Neural cell (in vitro differentiated cells): ENCODE measurements around the gene MAPK9. TPM values are rescaled to one million over a fixed set of nuclear protein-coding genes. Genes with fewer than 3 reads are reported as not detected.

Experiments used
- H2AFZ ChIP-seq: fragments of 200-600, 300-800 bp; sonication (generic), shearing (Covaris generic); 2 replicates; pipeline ENCODE4 v1.6.0; 2014; ENCODE audit warnings: low read depth, mild to moderate bottlenecking, antibody characterized with exemption, low read length, moderate library complexity
- H3F3A ChIP-seq: fragments of 200-600 bp; shearing (Covaris generic); 2 replicates; pipeline ENCODE4 v1.6.1; 2016; ENCODE audit warnings: mild to moderate bottlenecking, moderate library complexity, mixed read lengths, antibody characterized with exemption, low read length; ENCODE audit not compliant: insufficient read depth, poor library complexity, severe bottlenecking
- H3K27ac ChIP-seq: fragments of 200-600, 300-800 bp; sonication (generic), shearing (Covaris generic); 2 replicates; pipeline ENCODE4 v1.5.1; 2014; ENCODE audit warnings: mild to moderate bottlenecking, low read length, moderate library complexity
- H3K27me3 ChIP-seq: fragments of 300-800, 200-600 bp; sonication (generic), shearing (Covaris generic); 2 replicates; pipeline ENCODE4 v1.6.0; 2014; ENCODE audit warnings: mild to moderate bottlenecking, low read depth, low read length, moderate library complexity; ENCODE audit not compliant: insufficient read depth
- H3K36me3 ChIP-seq: fragments of 300-800, 200-600 bp; sonication (generic), shearing (Covaris generic); 2 replicates; pipeline ENCODE4 v1.5.1; 2014; ENCODE audit warnings: mild to moderate bottlenecking, antibody characterized with exemption, low read length, moderate library complexity; ENCODE audit not compliant: insufficient read depth
- H3K4me2 ChIP-seq: fragments of 300-800, 200-600 bp; sonication (generic), shearing (Covaris generic); 2 replicates; pipeline ENCODE4 v1.6.0; 2014; ENCODE audit warnings: mild to moderate bottlenecking, low read length
- H3K4me3 ChIP-seq: fragments of 300-800, 200-600 bp; sonication (generic), shearing (Covaris generic); 2 replicates; pipeline ENCODE4 v1.5.1; 2014; ENCODE audit warnings: mild to moderate bottlenecking, low read length, moderate library complexity
- H3K79me2 ChIP-seq: fragments of 200-600 bp; shearing (Covaris generic); replicated peaks from 2 replicates; pipeline ENCODE4 v1.6.0; 2014; ENCODE audit warnings: mild to moderate bottlenecking, low read length, moderate library complexity; ENCODE audit not compliant: insufficient read depth
- H3K9ac ChIP-seq: fragments of 300-800, 200-600 bp; sonication (generic), shearing (Covaris generic); 2 replicates; pipeline ENCODE4 v1.6.1; 2016; ENCODE audit warnings: mild to moderate bottlenecking, low read length, mixed read lengths
- H3K9me2 ChIP-seq: fragments of 200-600 bp; shearing (Covaris generic); 2 replicates; pipeline ENCODE4 v1.6.1; 2016; ENCODE audit warnings: mild to moderate bottlenecking, low read length, mixed read lengths; ENCODE audit not compliant: insufficient read depth
- H3K9me3 ChIP-seq: fragments of 200-600, 300-800 bp; sonication (generic), shearing (Covaris generic); 2 replicates; pipeline ENCODE4 v1.6.1; 2016; ENCODE audit warnings: mild to moderate bottlenecking, mixed run types, low read length, moderate library complexity, mixed read lengths
- H4K20me1 ChIP-seq: fragments of 200-600 bp; shearing (Covaris generic); 2 replicates; pipeline ENCODE4 v1.6.1; 2016; ENCODE audit warnings: mild to moderate bottlenecking, mixed run types; ENCODE audit not compliant: insufficient read depth
- EP300 ChIP-seq: fragments of 450-650 bp; conservative IDR thresholded peaks from 2 replicates; pipeline ENCODE4 v1.6.1; 2014; ENCODE audit warnings: antibody characterized with exemption, mild to moderate bottlenecking, moderate library complexity; ENCODE audit not compliant: poor library complexity, severe bottlenecking
- EZH2 ChIP-seq: fragments of 200-600, 300-800 bp; shearing (Covaris generic), sonication (generic); IDR thresholded peaks from 2 replicates; pipeline ENCODE4 v1.6.1; 2014; ENCODE audit warnings: antibody characterized with exemption, low read length, borderline replicate concordance, mild to moderate bottlenecking; ENCODE audit not compliant: insufficient read depth, poor library complexity, severe bottlenecking
- MXI1 ChIP-seq: fragments of 450-650 bp; conservative IDR thresholded peaks from 2 replicates; pipeline ENCODE4 v1.6.1; 2014; ENCODE audit warnings: antibody characterized with exemption, mild to moderate bottlenecking; ENCODE audit not compliant: poor library complexity, severe bottlenecking
- POLR2AphosphoS5 ChIP-seq: IDR thresholded peaks from 2 replicates; pipeline ENCODE4 v1.6.1; 2012
- RAD21 ChIP-seq: fragments of 450-650 bp; conservative IDR thresholded peaks from 2 replicates; pipeline ENCODE4 v1.6.1; 2014; ENCODE audit warnings: antibody characterized with exemption, mild to moderate bottlenecking, moderate library complexity
- REST ChIP-seq: IDR thresholded peaks from 2 replicates; pipeline ENCODE4 v1.6.1; 2012; ENCODE audit warnings: borderline replicate concordance
- SMC3 ChIP-seq: fragments of 450-650 bp; conservative IDR thresholded peaks from 2 replicates; pipeline ENCODE4 v1.6.1; 2014; ENCODE audit warnings: antibody characterized with exemption, mild to moderate bottlenecking, moderate library complexity; ENCODE audit not compliant: poor library complexity
- TAF1 ChIP-seq: IDR thresholded peaks from 2 replicates; pipeline ENCODE4 v1.6.1; 2012; ENCODE audit warnings: low read depth
- polyA plus RNA-seq: library from polyadenylated mRNA; depleted of rRNA; stranded (reverse); fragments of >200 nt; gene quantifications from 2 replicates; pipeline ENCODE4 v1.2.3, GENCODE V29; 2014
- TF ChIP-seq, protein P1 (sequence below): fragments of 450-650 bp; IDR thresholded peaks from 2 replicates; pipeline ENCODE4 v1.5.1; 2014; ENCODE audit warnings: antibody characterized with exemption, mild to moderate bottlenecking, moderate library complexity; ENCODE audit not compliant: poor library complexity, severe bottlenecking

Gene MAPK9
- polyA plus RNA-seq, 1 donor from 2014 or later, result 73.9 TPM

DNA sequence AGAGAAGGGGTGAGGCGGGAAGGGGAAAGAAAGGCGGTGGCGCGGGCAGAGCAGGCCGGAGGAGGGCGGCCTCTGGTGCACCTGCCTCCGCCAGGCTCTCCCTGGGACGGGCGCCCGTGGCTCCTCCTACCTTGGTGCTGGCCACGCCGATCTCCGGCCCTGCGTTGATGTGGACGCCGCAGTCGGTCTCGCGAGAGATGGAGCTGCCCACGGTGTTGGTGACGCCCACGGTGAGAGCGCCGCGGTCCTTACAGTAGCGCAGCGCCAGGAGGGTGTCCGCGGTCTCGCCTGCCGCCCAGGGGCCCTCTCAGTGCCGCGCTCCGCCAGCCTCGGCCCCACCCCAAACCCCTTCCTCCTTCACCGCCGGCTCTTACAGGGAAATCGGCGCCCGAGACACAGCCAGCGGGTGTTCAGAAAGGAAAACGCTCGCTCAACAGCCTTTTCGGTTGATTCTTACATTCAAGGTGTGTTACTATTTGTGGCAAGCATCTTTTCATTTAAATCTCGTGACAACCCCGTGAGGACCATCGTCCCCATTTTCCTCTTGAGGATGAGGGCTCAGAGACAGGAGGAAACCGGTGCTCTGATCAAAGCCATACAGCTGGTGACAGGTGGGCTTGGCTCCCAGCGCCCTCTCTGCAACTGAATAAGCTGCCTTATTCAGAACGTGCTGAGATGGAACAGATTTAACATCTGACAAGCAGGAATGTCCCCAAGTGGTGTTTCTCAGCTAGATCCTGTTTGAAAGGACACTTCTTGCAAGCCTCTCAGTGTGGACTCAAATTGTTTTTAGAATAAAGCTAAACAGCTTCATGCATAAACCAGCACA lies 22.0 kb upstream of the MAPK9 start:
- H3K4me3 ChIP-seq, result no peak overlapping the region
- H3K9ac ChIP-seq, result no peak overlapping the region
- no peaks in the 10 kb centered on the region for H3K27me3 ChIP-seq
- no peaks in the 10 kb centered on the region for H4K20me1 ChIP-seq
- no peaks in the 10 kb centered on the region for H3K9me2 ChIP-seq
- TF ChIP-seq POLR2AphosphoS5, result no peak
- no peak for TF ChIP-seq EZH2
- no peak for TF ChIP-seq EP300
- TF ChIP-seq MXI1, result no peak
- TF ChIP-seq TAF1, result no peak
- TF ChIP-seq REST, result no peak
- no peak for TF ChIP-seq RAD21
- no peak for TF ChIP-seq SMC3
- TF ChIP-seq, protein P1, sequence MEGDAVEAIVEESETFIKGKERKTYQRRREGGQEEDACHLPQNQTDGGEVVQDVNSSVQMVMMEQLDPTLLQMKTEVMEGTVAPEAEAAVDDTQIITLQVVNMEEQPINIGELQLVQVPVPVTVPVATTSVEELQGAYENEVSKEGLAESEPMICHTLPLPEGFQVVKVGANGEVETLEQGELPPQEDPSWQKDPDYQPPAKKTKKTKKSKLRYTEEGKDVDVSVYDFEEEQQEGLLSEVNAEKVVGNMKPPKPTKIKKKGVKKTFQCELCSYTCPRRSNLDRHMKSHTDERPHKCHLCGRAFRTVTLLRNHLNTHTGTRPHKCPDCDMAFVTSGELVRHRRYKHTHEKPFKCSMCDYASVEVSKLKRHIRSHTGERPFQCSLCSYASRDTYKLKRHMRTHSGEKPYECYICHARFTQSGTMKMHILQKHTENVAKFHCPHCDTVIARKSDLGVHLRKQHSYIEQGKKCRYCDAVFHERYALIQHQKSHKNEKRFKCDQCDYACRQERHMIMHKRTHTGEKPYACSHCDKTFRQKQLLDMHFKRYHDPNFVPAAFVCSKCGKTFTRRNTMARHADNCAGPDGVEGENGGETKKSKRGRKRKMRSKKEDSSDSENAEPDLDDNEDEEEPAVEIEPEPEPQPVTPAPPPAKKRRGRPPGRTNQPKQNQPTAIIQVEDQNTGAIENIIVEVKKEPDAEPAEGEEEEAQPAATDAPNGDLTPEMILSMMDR, result no peak
- no peak overlapping the region for H2AFZ ChIP-seq
- H3K79me2 ChIP-seq, result no peaks in the 10 kb centered on the region
- H3K27ac ChIP-seq, result no peak overlapping the region
- no peaks in the 10 kb centered on the region for H3F3A ChIP-seq
- H3K36me3 ChIP-seq, result no peaks in the 10 kb centered on the region
- no peaks in the 10 kb centered on the region for H3K9me3 ChIP-seq
- H3K4me2 ChIP-seq, result no peak overlapping the region

- Histone ChIP-seq H3K9me3 (no peaks in the 10 kb centered on the region), H3K36me3 (no peaks in the 10 kb centered on the region), H3K27ac (no peak overlapping the region), H3K9me2 (no peaks in the 10 kb centered on the region), H4K20me1 (no peaks in the 10 kb centered on the region), H3K4me2 (no peak overlapping the region), H2AFZ (no peak overlapping the region), H3K9ac (no peak overlapping the region), H3K4me3 (no peak overlapping the region), H3F3A (no peaks in the 10 kb centered on the region), H3K79me2 (no peaks in the 10 kb centered on the region), H3K27me3 (no peaks in the 10 kb centered on the region)
- TF ChIP-seq RAD21, result no peak
- TF ChIP-seq REST, result no peak
- TF ChIP-seq, protein P1, result no peak
- no peak for TF ChIP-seq POLR2AphosphoS5
- no peak for TF ChIP-seq MXI1
- no peak for TF ChIP-seq EP300
- TF ChIP-seq TAF1, result no peak
- TF ChIP-seq EZH2, result no peak
- TF ChIP-seq SMC3, result no peak
Measured at GRCh38 chr5:180311216-180311615, 19.3 kb upstream of the MAPK9 start.
